Cardiac atrium fibroblast (primary cell): ENCODE measurements around the gene LIPE. TPM values are rescaled to one million over a fixed set of nuclear protein-coding genes. Genes with fewer than 3 reads are reported as not detected.

Experiments used
- total RNA-seq: library from RNA; depleted of rRNA; stranded (reverse); fragments of >200 nt; gene quantifications from 2 replicates; pipeline ENCODE4 v1.2.3, GENCODE V29; 2015

LIPE gene, protein sequence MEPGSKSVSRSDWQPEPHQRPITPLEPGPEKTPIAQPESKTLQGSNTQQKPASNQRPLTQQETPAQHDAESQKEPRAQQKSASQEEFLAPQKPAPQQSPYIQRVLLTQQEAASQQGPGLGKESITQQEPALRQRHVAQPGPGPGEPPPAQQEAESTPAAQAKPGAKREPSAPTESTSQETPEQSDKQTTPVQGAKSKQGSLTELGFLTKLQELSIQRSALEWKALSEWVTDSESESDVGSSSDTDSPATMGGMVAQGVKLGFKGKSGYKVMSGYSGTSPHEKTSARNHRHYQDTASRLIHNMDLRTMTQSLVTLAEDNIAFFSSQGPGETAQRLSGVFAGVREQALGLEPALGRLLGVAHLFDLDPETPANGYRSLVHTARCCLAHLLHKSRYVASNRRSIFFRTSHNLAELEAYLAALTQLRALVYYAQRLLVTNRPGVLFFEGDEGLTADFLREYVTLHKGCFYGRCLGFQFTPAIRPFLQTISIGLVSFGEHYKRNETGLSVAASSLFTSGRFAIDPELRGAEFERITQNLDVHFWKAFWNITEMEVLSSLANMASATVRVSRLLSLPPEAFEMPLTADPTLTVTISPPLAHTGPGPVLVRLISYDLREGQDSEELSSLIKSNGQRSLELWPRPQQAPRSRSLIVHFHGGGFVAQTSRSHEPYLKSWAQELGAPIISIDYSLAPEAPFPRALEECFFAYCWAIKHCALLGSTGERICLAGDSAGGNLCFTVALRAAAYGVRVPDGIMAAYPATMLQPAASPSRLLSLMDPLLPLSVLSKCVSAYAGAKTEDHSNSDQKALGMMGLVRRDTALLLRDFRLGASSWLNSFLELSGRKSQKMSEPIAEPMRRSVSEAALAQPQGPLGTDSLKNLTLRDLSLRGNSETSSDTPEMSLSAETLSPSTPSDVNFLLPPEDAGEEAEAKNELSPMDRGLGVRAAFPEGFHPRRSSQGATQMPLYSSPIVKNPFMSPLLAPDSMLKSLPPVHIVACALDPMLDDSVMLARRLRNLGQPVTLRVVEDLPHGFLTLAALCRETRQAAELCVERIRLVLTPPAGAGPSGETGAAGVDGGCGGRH
- total RNA-seq = 2.2 and 3.4 TPM in 2 replicates

DNA sequence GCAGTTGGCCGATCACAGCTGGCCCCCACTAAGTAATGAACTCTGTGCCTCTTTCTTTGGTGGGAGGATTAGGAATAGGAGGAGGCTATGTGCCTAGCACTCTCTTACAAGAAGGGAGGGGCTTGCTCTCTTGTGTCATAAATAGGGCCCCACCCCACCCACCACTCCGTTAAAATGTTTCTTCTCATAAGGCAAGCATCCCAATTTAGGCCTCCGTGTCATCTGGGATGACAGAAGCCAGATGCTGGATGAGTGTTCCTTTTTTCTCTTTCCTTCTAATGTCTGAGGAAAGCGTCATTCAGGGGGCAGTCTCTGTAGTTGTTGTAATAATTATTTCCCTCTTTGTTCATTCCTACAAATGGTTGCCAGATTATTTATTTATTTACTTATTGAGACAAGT is at the start of gene LIPE:
Gene LIPE, minus strand, starts transcription at position 76 of the 400 bp plus-strand sequence. CDS start 239 bp downstream, outside the sequence.

DNA sequence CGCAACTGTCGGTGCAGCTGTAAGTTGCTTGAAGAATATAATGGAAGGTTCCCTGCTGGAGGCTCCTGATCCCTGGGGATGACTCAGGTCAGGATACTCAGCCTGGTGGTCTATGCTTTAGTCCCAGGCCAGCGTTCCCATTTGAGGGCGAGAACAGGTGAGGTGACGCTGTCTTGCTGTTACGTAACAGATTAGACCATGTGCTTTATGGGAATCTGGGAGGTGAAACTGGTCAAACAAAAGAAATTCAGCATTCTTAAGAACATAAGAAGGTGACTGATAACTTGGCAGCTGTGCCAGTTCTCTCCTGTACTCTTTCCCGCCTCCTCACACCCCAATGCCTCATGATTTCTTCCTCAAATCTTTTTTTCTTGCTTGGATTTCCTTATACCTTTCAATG is 15.6 kb upstream of the LIPE start, which contains the start of gene CXCL17:
Gene CXCL17, minus strand, starts transcription at position 114 of the 400 bp plus-strand sequence. CDS start 114 bp downstream, outside the sequence.

DNA sequence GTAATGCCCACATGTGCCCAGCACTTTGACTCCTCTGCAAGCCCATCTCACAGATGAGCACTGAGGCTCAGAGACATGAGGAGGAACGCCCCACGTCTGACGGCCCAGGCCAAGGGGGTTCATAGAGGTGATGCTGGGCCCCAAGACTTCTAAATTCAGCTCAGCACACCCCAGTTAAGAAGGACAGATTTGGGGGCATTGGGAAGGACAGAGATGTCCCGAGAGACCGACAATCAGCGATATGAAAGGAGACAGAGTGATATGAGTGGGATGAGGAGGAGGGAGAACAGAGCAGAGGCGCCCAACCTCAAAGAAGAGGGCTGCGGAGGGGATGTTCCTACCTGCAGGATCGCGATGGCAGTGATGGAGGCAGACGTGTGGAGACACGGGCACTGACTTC is 37.3 kb downstream of the LIPE start, which contains the start of gene CNFN:
Gene CNFN, minus strand, starts transcription at position 399 of the 400 bp plus-strand sequence. CDS start 1,260 bp downstream, outside the sequence.

Other genes starting within 250 kb of the LIPE start
- gene DEDD2, start 209.7 kb downstream of the LIPE start, total RNA-seq = 30.7 and 37.1 TPM in 2 replicates
- gene ZNF526, start 207.1 kb downstream of the LIPE start, total RNA-seq = 8.7 and 9.1 TPM in 2 replicates
- gene GSK3A, start 184.8 kb downstream of the LIPE start, total RNA-seq = 17.0 and 19.3 TPM in 2 replicates
- gene ERF, start 172.3 kb downstream of the LIPE start, total RNA-seq = 51.8 and 66.6 TPM in 2 replicates
- gene CIC, start 158.1 kb downstream of the LIPE start, total RNA-seq = 28.9 and 32.9 TPM in 2 replicates
- not detected in 2 replicates for gene PRR19, start 125.3 kb downstream of the LIPE start, total RNA-seq
- gene PAFAH1B3, start 124.8 kb downstream of the LIPE start, total RNA-seq = 15.1 and 17.1 TPM in 2 replicates
- gene TMEM145, start 114.1 kb downstream of the LIPE start, total RNA-seq = 1.3 TPM in 1 of 2 replicates, not detected in the other
- 29.1 and 34.3 TPM in 2 replicates for gene MEGF8, start 101.8 kb downstream of the LIPE start, total RNA-seq
- gene CNFN, start 37.1 kb downstream of the LIPE start, total RNA-seq = not detected in 2 replicates
- not detected in 2 replicates for gene CXCL17, start 15.6 kb upstream of the LIPE start, total RNA-seq
- gene CEACAM1, start 101.1 kb upstream of the LIPE start, total RNA-seq = 0.49 TPM in 1 of 2 replicates, not detected in the other
- not detected in 2 replicates for gene CEACAM8, start 167.5 kb upstream of the LIPE start, total RNA-seq